Trophoblast cell (in vitro differentiated cells and primary cell): ENCODE data around the gene XDH.

Experiments
- DNase-seq, 2 donors: peaks; one replicate each; pipeline ENCODE4 v3.0.0-alpha.2; 2016
- H2AFZ ChIP-seq: 2 replicates; pipeline ENCODE4 v1.6.1; 2013; ENCODE audit warnings: low read length, moderate library complexity, mild to moderate bottlenecking; ENCODE audit not compliant: insufficient read depth, poor library complexity
- H2AK5ac ChIP-seq: 2 replicates; pipeline ENCODE4 v1.6.1; 2013; ENCODE audit warnings: mild to moderate bottlenecking, low read length
- H2BK120ac ChIP-seq: 2 replicates; pipeline ENCODE4 v1.6.1; 2013; ENCODE audit warnings: low read length, mild to moderate bottlenecking, moderate library complexity; ENCODE audit not compliant: insufficient read depth, poor library complexity
- H2BK12ac ChIP-seq: 2 replicates; pipeline ENCODE4 v1.6.1; 2013; ENCODE audit warnings: mild to moderate bottlenecking, low read length, moderate library complexity
- H2BK5ac ChIP-seq: 2 replicates; pipeline ENCODE4 v1.6.1; 2013; ENCODE audit warnings: low read length, low read depth, moderate library complexity, mild to moderate bottlenecking; ENCODE audit not compliant: poor library complexity
- H3K14ac ChIP-seq: 2 replicates; pipeline ENCODE4 v1.6.1; 2013; ENCODE audit warnings: mild to moderate bottlenecking, low read length
- H3K18ac ChIP-seq: 2 replicates; pipeline ENCODE4 v1.6.1; 2013; ENCODE audit warnings: mild to moderate bottlenecking, low read length
- H3K23ac ChIP-seq: 2 replicates; pipeline ENCODE4 v1.6.1; 2013; ENCODE audit warnings: low read length
- H3K27ac ChIP-seq: 2 replicates; pipeline ENCODE4 v1.5.1; 2013; ENCODE audit warnings: low read depth, mild to moderate bottlenecking, inconsistent platforms, low read length, moderate library complexity
- H3K27me3 ChIP-seq: 2 replicates; pipeline ENCODE4 v1.6.1; 2013; ENCODE audit warnings: inconsistent platforms, mild to moderate bottlenecking, low read length, moderate library complexity; ENCODE audit not compliant: insufficient read depth
- H3K36me3 ChIP-seq, 2 experiments: 1 replicate in 1 of 2; 2 replicates in 1 of 2; pipeline ENCODE4 v1.6.1; 2013; ENCODE audit warnings: low read length in 2 of 2, mild to moderate bottlenecking in 2 of 2, moderate library complexity in 1 of 2; ENCODE audit not compliant: insufficient read depth in 2 of 2, control insufficient read depth in 1 of 2
- H3K4ac ChIP-seq: 2 replicates; pipeline ENCODE4 v1.6.1; 2013; ENCODE audit warnings: low read depth, mild to moderate bottlenecking, low read length, moderate library complexity
- H3K4me1 ChIP-seq, 2 experiments: 1 replicate in 1 of 2; 2 replicates in 1 of 2; pipeline ENCODE4 v1.6.1; 2013; ENCODE audit warnings: low read length in 2 of 2, mild to moderate bottlenecking in 2 of 2, moderate library complexity in 1 of 2; ENCODE audit not compliant: insufficient read depth in 2 of 2, control insufficient read depth in 1 of 2
- H3K4me2 ChIP-seq: 2 replicates; pipeline ENCODE4 v1.6.1; 2013; ENCODE audit warnings: inconsistent platforms, mild to moderate bottlenecking, low read length, moderate library complexity
- H3K4me3 ChIP-seq: 2 replicates; pipeline ENCODE4 v1.5.1; 2013; ENCODE audit warnings: mild to moderate bottlenecking, low read depth, low read length, inconsistent platforms
- H3K79me1 ChIP-seq: one replicate; pipeline ENCODE4 v1.6.1; 2013; ENCODE audit warnings: low read length
- H3K79me2 ChIP-seq: 2 replicates; pipeline ENCODE4 v1.6.1; 2013; ENCODE audit warnings: low read length, mild to moderate bottlenecking; ENCODE audit not compliant: control insufficient read depth, insufficient read depth, poor library complexity
- H3K9ac ChIP-seq: 2 replicates; pipeline ENCODE4 v1.6.1; 2013; ENCODE audit warnings: mild to moderate bottlenecking, low read length
- H3K9me3 ChIP-seq: 2 replicates; pipeline ENCODE4 v1.6.1; 2013; ENCODE audit warnings: low read depth, mild to moderate bottlenecking, control low read depth, inconsistent platforms, low read length; ENCODE audit not compliant: insufficient read depth
- H4K12ac ChIP-seq: 2 replicates; pipeline ENCODE4 v1.6.1; 2013; ENCODE audit warnings: low read depth, mild to moderate bottlenecking, low read length, moderate library complexity
- H4K8ac ChIP-seq: 2 replicates; pipeline ENCODE4 v1.6.1; 2013; ENCODE audit warnings: low read depth, mild to moderate bottlenecking, low read length, moderate library complexity
- H4K91ac ChIP-seq: one replicate; pipeline ENCODE4 v1.6.1; 2013; ENCODE audit warnings: low read depth, mild to moderate bottlenecking, low read length, moderate library complexity
- WGBS: extraction: QIAGEN DNeasy Blood & Tissue Kit; methylation state at CpG from one replicate; pipeline ENCODE4 v1.1.7; 2013; ENCODE audit warnings: missing lambda C conversion rate; ENCODE audit not compliant: insufficient read length, insufficient coverage; ENCODE audit errors: extremely low coverage; 5-methylcytosine and 5-hydroxymethylcytosine counted together

Gene XDH

DNA sequence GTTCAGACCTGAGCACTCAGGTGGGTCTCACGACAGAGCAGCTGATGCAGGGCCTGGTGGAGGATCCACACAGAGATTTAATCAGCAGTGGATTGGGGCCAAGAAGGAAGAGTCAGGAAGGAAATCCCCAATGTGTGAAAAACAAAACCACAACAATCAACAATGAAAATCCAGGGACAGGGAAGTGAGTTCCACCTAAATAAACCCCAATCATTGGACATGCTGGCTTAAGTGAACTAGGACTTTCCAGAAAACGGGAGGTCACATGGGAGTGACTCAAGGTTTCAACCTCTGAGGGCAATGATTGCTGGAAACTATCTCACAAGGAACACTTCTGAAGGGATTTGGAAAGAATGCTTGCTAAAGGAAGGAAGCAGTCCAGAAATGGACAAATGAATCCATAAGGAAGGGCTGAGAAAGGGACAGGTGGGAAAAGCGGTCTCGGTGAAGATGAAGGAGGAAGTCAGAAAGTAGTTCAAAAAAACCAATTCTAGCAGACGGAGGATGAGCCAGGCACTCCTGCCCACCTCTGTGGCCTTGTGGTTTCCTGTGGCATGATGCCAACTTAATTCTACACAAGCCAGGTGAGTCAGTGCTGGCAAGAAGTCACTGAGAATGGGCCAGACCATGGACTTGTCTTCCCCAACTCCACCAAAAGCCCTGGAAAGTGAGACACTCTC is 15.4 kb upstream of the XDH start:
- H3K79me1 ChIP-seq, result no peaks in the 10 kb centered on the region
- DNase-seq, result no peak
- no peak overlapping the region for H3K4me2 ChIP-seq
- no peak overlapping the region for H4K12ac ChIP-seq
- H2AK5ac ChIP-seq, result no peak overlapping the region
- no peak overlapping the region for H2AFZ ChIP-seq
- H4K8ac ChIP-seq, result no peak overlapping the region
- H3K9ac ChIP-seq, result no peak overlapping the region
- H3K4me3 ChIP-seq, result no peak overlapping the region
- H3K18ac ChIP-seq, result no peak overlapping the region
- peaks cover 0 to 2% of the 10 kb centered on the region in 2 experiments for H3K4me1 ChIP-seq
- no peak overlapping the region for H3K4ac ChIP-seq
- no peaks in the 10 kb centered on the region for H3K79me2 ChIP-seq
- H3K36me3 ChIP-seq, result no peaks in the 10 kb centered on the region
- no peak overlapping the region for H3K27ac ChIP-seq
- no peak overlapping the region for H3K14ac ChIP-seq
- H4K91ac ChIP-seq, result no peak overlapping the region
- H2BK5ac ChIP-seq, result no peak overlapping the region
- H3K27me3 ChIP-seq, result no peaks in the 10 kb centered on the region
- no peak overlapping the region for H2BK120ac ChIP-seq
- no peak overlapping the region for H3K23ac ChIP-seq
- peaks cover 2% of the 10 kb centered on the region for H3K9me3 ChIP-seq
- WGBS, result no CpG with 5 or more reads among the region's 5 CpGs
- H2BK12ac ChIP-seq, result no peak overlapping the region

DNA sequence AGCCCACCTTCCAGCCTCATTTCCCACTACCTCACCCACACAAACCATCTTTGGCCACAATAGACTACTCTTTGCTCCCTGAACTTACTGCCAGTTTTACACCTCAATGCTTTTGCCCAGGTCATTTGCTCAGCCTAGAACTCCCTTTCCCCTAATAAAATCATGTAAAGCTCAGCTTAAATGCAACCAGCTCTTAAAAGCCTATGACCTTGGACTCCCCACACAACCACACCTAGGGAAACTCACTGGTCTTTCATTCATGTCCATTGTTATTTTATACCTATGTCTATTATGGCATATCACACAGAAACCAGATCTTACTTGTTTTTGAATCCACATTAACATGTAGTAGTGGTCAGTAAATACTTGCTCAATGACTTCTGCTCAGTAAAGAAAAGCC is 14.5 kb upstream of the XDH start:
- H4K8ac ChIP-seq, result no peak overlapping the region
- no peaks in the 10 kb centered on the region for H3K27me3 ChIP-seq
- no peak overlapping the region for H2BK5ac ChIP-seq
- no peak overlapping the region for H3K4me2 ChIP-seq
- no peak overlapping the region for H3K23ac ChIP-seq
- H2AK5ac ChIP-seq, result no peak overlapping the region
- H3K18ac ChIP-seq, result no peak overlapping the region
- no peaks in the 10 kb centered on the region for H3K79me1 ChIP-seq
- H3K14ac ChIP-seq, result no peak overlapping the region
- no peak for DNase-seq
- H2BK120ac ChIP-seq, result no peak overlapping the region
- no peak overlapping the region for H3K27ac ChIP-seq
- no peak overlapping the region for H4K12ac ChIP-seq
- H2BK12ac ChIP-seq, result no peak overlapping the region
- H3K4me3 ChIP-seq, result no peak overlapping the region
- no peaks in the 10 kb centered on the region for H3K79me2 ChIP-seq
- H2AFZ ChIP-seq, result no peak overlapping the region
- no peak overlapping the region for H3K4ac ChIP-seq
- no peak overlapping the region for H4K91ac ChIP-seq
- peaks cover 2% of the 10 kb centered on the region for H3K9me3 ChIP-seq
- no peaks in the 10 kb centered on the region for H3K36me3 ChIP-seq
- H3K9ac ChIP-seq, result no peak overlapping the region
- H3K4me1 ChIP-seq, result peaks cover 0 to 2% of the 10 kb centered on the region in 2 experiments

DNA sequence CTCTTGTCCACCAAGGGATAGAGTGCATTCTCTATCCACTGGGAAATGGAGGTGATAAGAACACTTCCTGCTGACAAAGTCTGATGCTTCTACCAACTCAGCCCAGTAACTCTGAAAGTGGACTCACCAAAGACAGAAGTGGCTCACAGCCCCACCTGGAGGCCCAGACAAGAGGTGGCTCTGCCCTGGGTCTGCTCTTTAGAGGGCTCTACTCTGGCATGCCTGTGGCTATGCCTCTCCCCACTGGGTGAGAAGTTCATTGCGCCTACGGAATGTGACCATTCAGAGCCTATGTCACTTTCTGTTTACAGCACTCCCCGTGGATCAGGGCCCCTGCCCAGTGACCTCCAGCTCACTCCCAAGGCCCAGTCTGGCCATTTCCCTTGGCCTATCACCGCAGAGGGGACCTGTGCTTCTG is 13.5 kb upstream of the XDH start:
- Histone ChIP-seq H3K27me3 (no peaks in the 10 kb centered on the region), H2AFZ (no peak overlapping the region), H3K9ac (no peak overlapping the region), H4K12ac (peak overlapping the region; percentile 28), H3K4me1 (peaks cover 0 to 2% of the 10 kb centered on the region in 2 experiments), H4K91ac (no peak overlapping the region), H4K8ac (no peak overlapping the region), H3K27ac (no peak overlapping the region), H3K23ac (no peak overlapping the region), H3K79me1 (no peaks in the 10 kb centered on the region), H3K79me2 (no peaks in the 10 kb centered on the region), H3K18ac (no peak overlapping the region), H3K9me3 (peaks cover 2% of the 10 kb centered on the region), H2BK120ac (no peak overlapping the region), H3K14ac (no peak overlapping the region), H3K4ac (no peak overlapping the region), H2AK5ac (no peak overlapping the region), H2BK12ac (no peak overlapping the region), H3K36me3 (no peaks in the 10 kb centered on the region), H3K4me3 (no peak overlapping the region), H3K4me2 (no peak overlapping the region), H2BK5ac (no peak overlapping the region)
- peak; percentile 37 to 38 for DNase-seq
- WGBS, result no CpG with 5 or more reads among the region's 4 CpGs

DNA sequence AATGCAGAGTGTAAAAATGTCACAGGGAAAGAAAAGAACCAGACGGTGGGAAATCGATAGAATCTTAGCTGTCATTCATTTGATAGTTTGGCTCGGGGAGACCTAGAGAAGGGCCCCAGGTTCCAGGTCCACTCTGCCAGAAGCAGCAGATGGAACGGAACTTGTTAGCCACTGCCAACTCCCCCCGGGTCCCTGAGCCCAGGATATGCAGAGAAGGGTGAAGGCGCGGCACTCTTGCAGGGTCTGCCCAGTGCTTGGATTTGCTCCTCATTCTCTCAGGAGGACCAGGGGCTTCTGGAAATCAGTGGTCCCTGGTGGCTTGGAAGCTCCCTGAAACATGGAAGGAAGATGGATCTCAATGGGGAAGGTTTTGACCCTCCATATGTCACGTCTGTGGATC is 11.6 kb upstream of the XDH start:
- Histone ChIP-seq H4K91ac (no peak overlapping the region), H4K8ac (no peak overlapping the region), H3K27ac (no peak overlapping the region), H3K9me3 (peaks cover 2% of the 10 kb centered on the region), H2BK5ac (no peak overlapping the region), H2AK5ac (no peak overlapping the region), H3K4me1 (peaks cover 0 to 2% of the 10 kb centered on the region in 2 experiments), H4K12ac (no peak overlapping the region), H3K4me2 (no peak overlapping the region), H3K79me2 (no peaks in the 10 kb centered on the region), H2BK120ac (no peak overlapping the region), H3K79me1 (no peaks in the 10 kb centered on the region), H3K9ac (no peak overlapping the region), H3K4ac (no peak overlapping the region), H3K23ac (no peak overlapping the region), H3K27me3 (no peaks in the 10 kb centered on the region), H2BK12ac (no peak overlapping the region), H3K36me3 (no peaks in the 10 kb centered on the region), H3K4me3 (no peak overlapping the region), H3K18ac (no peak overlapping the region), H2AFZ (no peak overlapping the region), H3K14ac (no peak overlapping the region)
- WGBS, result no CpG with 5 or more reads among the region's 8 CpGs
- DNase-seq, result no peak
